Mesendoderm (in vitro differentiated cells): ENCODE results near the gene CBX5. TPM values are rescaled to one million over a fixed set of nuclear protein-coding genes. Genes with fewer than 3 reads are reported as not detected.

Experiments used
- DNase-seq: peaks from one replicate; pipeline ENCODE4 v3.0.0; 2013
- H2AK5ac ChIP-seq: 2 replicates; pipeline ENCODE4 v1.6.1; 2013; ENCODE audit warnings: low read length, inconsistent platforms
- H2BK120ac ChIP-seq: 2 replicates; pipeline ENCODE4 v1.6.1; 2013; ENCODE audit warnings: low read depth, mild to moderate bottlenecking, low read length, moderate library complexity, mixed read lengths
- H2BK15ac ChIP-seq: replicated peaks from 2 replicates; pipeline ENCODE4 v1.6.1; 2013; ENCODE audit warnings: low read depth, mild to moderate bottlenecking, moderate library complexity
- H2BK5ac ChIP-seq: 2 replicates; pipeline ENCODE4 v1.6.1; 2013; ENCODE audit warnings: low read length, inconsistent platforms
- H3K18ac ChIP-seq: 2 replicates; pipeline ENCODE4 v1.6.1; 2013; ENCODE audit warnings: mild to moderate bottlenecking, low read length, mixed read lengths
- H3K23ac ChIP-seq: one replicate; pipeline ENCODE4 v1.6.1; 2013; ENCODE audit warnings: low read length
- H3K27ac ChIP-seq: 2 replicates; pipeline ENCODE4 v1.5.1; 2013; ENCODE audit warnings: low read depth, mild to moderate bottlenecking, inconsistent platforms, low read length, moderate library complexity
- H3K27me3 ChIP-seq: 2 replicates; pipeline ENCODE4 v1.6.1; 2013; ENCODE audit warnings: low read length, control low read depth, mild to moderate bottlenecking, inconsistent platforms; ENCODE audit not compliant: insufficient read depth, poor library complexity
- H3K36me3 ChIP-seq: 2 replicates; pipeline ENCODE4 v1.6.1; 2013; ENCODE audit warnings: low read length, inconsistent platforms; ENCODE audit not compliant: control insufficient read depth, insufficient read depth
- H3K4ac ChIP-seq: one replicate; pipeline ENCODE4 v1.6.1; 2013; ENCODE audit warnings: low read depth, mild to moderate bottlenecking, low read length, moderate library complexity
- H3K4me1 ChIP-seq: 2 replicates; pipeline ENCODE4 v1.6.1; 2013; ENCODE audit warnings: low read depth, low read length, inconsistent platforms; ENCODE audit not compliant: control insufficient read depth
- H3K4me2 ChIP-seq: 2 replicates; pipeline ENCODE4 v1.6.1; 2013; ENCODE audit warnings: low read length
- H3K4me3 ChIP-seq: 2 replicates; pipeline ENCODE4 v1.5.1; 2013; ENCODE audit warnings: mild to moderate bottlenecking, low read length
- H3K56ac ChIP-seq: one replicate; pipeline ENCODE4 v1.6.1; 2013; ENCODE audit warnings: low read length
- H3K79me1 ChIP-seq: 2 replicates; pipeline ENCODE4 v1.6.1; 2013; ENCODE audit warnings: low read length, inconsistent platforms
- H3K79me2 ChIP-seq: 2 replicates; pipeline ENCODE4 v1.6.1; 2013; ENCODE audit warnings: mild to moderate bottlenecking, low read length; ENCODE audit not compliant: control insufficient read depth, insufficient read depth
- H3K9ac ChIP-seq: 2 replicates; pipeline ENCODE4 v1.6.1; 2013; ENCODE audit warnings: low read length, inconsistent platforms
- H4K5ac ChIP-seq: one replicate; pipeline ENCODE4 v1.6.1; 2013; ENCODE audit warnings: low read length
- H4K8ac ChIP-seq: one replicate; pipeline ENCODE4 v1.6.1; 2013; ENCODE audit warnings: low read depth, mild to moderate bottlenecking, control low read depth, low read length, moderate library complexity
- WGBS: extraction: QIAGEN DNeasy Blood & Tissue Kit; methylation state at CpG from one replicate; pipeline ENCODE4 v1.1.7; 2013; ENCODE audit warnings: low lambda C conversion rate, missing lambda C conversion rate; ENCODE audit not compliant: insufficient coverage; ENCODE audit errors: extremely low coverage; 5-methylcytosine and 5-hydroxymethylcytosine counted together
- small RNA-seq: library from polyadenylated mRNA; stranded (forward); fragments of <200 nt; extraction: miRNeasy Mini kit (QIAGEN cat#:217004); gene quantifications from one replicate; pipeline ENCODE3, GENCODE V24; 2013; ENCODE audit not compliant: insufficient read depth

Gene CBX5

DNA sequence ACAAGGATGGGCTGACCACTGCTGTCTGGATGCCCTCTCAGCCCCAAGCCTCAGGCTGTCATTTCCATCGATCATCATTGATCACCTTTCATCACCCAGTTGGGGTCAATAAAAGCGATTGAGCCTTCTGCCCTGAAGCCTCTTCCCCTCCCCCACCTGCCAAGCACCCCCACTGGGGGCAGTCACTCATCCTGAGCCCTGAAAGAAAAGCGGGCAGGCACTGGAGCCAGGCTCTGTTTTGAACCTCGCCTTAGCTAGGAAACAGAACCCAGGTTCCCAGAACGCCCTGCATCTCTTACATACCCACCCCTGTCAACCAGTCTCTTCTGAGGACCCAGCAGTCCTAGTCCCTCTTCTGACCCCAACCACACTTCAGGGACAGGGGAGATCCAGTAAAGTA is 96.9 kb downstream of the CBX5 start:
- no peak overlapping the region for H3K9ac ChIP-seq
- H3K4me3 ChIP-seq, result no peak overlapping the region
- H3K27ac ChIP-seq, result no peak overlapping the region
- no CpG with 5 or more reads among the region's 5 CpGs for WGBS
- no peak overlapping the region for H3K18ac ChIP-seq
- no peak overlapping the region for H2AK5ac ChIP-seq
- no peak overlapping the region for H2BK120ac ChIP-seq
- H3K23ac ChIP-seq, result no peak overlapping the region
- no peaks in the 10 kb centered on the region for H3K79me1 ChIP-seq
- peaks cover 2% of the 10 kb centered on the region for H3K27me3 ChIP-seq
- H3K36me3 ChIP-seq, result no peaks in the 10 kb centered on the region
- no peak overlapping the region for H4K8ac ChIP-seq
- no peak overlapping the region for H3K4me2 ChIP-seq
- no peak for DNase-seq
- no peaks in the 10 kb centered on the region for H3K79me2 ChIP-seq
- no peak overlapping the region for H2BK15ac ChIP-seq
- no peak overlapping the region for H4K5ac ChIP-seq
- no peak overlapping the region for H2BK5ac ChIP-seq
- H3K4ac ChIP-seq, result no peak overlapping the region
- no peaks in the 10 kb centered on the region for H3K4me1 ChIP-seq
- H3K56ac ChIP-seq, result no peak overlapping the region

- Histone ChIP-seq H3K23ac (no peak overlapping the region), H3K4me2 (no peak overlapping the region), H3K27me3 (peaks cover 2% of the 10 kb centered on the region), H3K27ac (no peak overlapping the region), H3K79me2 (no peaks in the 10 kb centered on the region), H3K18ac (no peak overlapping the region), H2BK15ac (no peak overlapping the region), H4K8ac (no peak overlapping the region), H2AK5ac (no peak overlapping the region), H3K4ac (no peak overlapping the region), H3K56ac (no peak overlapping the region), H4K5ac (no peak overlapping the region), H2BK120ac (no peak overlapping the region), H3K4me3 (no peak overlapping the region), H2BK5ac (no peak overlapping the region), H3K79me1 (no peaks in the 10 kb centered on the region), H3K36me3 (no peaks in the 10 kb centered on the region), H3K9ac (no peak overlapping the region), H3K4me1 (no peaks in the 10 kb centered on the region)
- no peak for DNase-seq
- WGBS, result no CpG with 5 or more reads among the region's 11 CpGs
Observed at GRCh38 chr12:54182086-54182485, 97.8 kb downstream of the CBX5 start.

Small RNAs within 50 kb of the gene (small RNA-seq; reads per million reads assigned to genes)
- gene RN7SL390P, result not detected
- gene RNU6-950P, result not detected
